Memory B cell (primary cell): Measurements from ENCODE around the gene PCP4.

Experiments
- ATAC-seq: fragments of 150-1000 bp; cut with Tn5 transposase; 2 replicates; pipeline ENCODE4 v1.10.0; 2021; ENCODE audit warnings: low read depth, mild to moderate bottlenecking, moderate library complexity
- DNase-seq, 2 donors: peaks; one replicate each; pipeline ENCODE4 v3.0.0; 2022; ENCODE audit warnings: low spot score in 2 of 2
- H3K27ac Mint-ChIP-seq: one replicate; pipeline ENCODE4 v1.8.0; 2022; ENCODE audit warnings: mild to moderate bottlenecking, moderate library complexity, mixed read lengths
- H3K27me3 Mint-ChIP-seq: one replicate; pipeline ENCODE4 v1.8.0; 2022; ENCODE audit warnings: mixed read lengths
- H3K36me3 Mint-ChIP-seq: one replicate; pipeline ENCODE4 v1.8.0; 2022; ENCODE audit warnings: mild to moderate bottlenecking, mixed read lengths
- H3K4me1 Mint-ChIP-seq: one replicate; pipeline ENCODE4 v1.8.0; 2022; ENCODE audit warnings: mixed read lengths
- H3K4me3 Mint-ChIP-seq: one replicate; pipeline ENCODE4 v1.8.0; 2022; ENCODE audit warnings: mild to moderate bottlenecking, moderate library complexity, mixed read lengths
- H3K9me3 Mint-ChIP-seq: one replicate; pipeline ENCODE4 v1.8.0; 2022; ENCODE audit warnings: mixed read lengths

The PCP4 gene

DNA sequence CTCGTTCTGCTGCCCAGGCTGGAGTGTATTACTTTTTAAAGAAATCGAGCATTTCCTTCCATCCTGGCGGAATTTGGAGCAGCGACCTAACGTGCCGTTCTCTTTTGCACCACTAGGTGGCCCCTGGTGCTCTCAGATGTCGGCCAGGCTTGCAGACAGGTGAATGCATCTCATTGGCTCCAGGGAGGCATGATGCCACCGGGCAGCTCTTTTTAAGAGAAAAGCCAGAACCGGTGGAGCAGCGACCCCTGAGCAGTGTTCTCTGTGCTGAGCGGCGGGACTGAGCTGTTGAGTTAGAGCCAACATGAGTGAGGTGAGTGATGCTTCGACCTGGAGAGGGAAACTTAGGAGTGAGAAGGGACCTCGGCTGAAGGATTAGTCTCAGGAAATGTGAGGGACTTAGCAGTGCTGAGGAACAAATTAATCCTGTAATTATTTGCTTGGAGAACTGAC lies at the start of gene PCP4:
Gene PCP4, plus strand, starts transcription at position 241 of the 453 bp plus-strand sequence. Its CDS starts 64 bp downstream, at position 305.
- ATAC-seq (no peak), DNase-seq (peak in 1 of 2 donors; percentile 24)
- Mint-ChIP-seq H3K4me3 (no peak within 1 kb of the TSS), H3K27ac (no peak within 1 kb of the TSS), H3K36me3 (no peaks in the 10 kb centered on the region), H3K4me1 (no peaks in the 10 kb centered on the region), H3K9me3 (peaks cover 1% of the 10 kb centered on the region), H3K27me3 (no peaks in the 10 kb centered on the region)

DNA sequence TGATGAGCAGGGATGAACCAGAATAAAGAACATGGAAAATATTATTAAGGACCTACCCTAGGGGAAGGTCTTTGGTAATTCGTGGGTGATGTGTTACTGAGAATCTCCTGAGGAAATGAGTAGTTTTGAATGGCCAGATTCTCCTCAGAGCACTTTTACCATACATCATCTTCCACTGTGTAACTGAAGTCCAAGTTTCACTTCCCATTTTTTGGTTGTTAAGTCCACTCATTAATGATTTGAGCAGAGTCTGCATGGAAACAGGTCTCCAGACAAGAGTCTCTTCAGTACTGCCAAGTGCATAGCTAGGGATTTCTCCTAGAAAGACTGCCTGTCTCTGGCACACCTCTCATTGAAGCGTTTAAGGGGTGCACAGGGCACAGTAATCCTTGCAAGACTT lies 48.7 kb upstream of the PCP4 start:
- Mint-ChIP-seq H3K27me3 (no peaks in the 10 kb centered on the region), H3K36me3 (no peaks in the 10 kb centered on the region), H3K27ac (no peak overlapping the region), H3K9me3 (peaks cover 2% of the 10 kb centered on the region), H3K4me1 (no peaks in the 10 kb centered on the region), H3K4me3 (no peak overlapping the region)
- no peak for ATAC-seq
- no peak for DNase-seq

DNA sequence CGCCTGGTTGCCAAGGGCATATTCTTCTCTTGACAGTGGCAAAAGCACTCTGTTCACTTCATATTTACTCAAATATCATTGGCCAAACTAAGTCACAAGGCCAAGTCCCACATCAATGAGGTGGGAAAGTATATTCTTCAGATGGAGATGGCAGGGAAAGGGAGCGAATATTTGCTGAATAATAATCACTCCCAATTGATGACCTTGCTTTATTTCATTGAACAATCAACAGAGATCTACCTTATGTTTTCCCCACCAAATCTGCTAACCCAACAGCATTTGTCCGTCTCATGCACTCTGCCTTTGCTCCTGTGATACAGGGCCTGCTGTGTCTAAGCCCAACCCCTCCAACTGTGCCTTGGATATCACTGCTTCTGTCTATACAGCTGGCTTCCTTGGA lies 45.2 kb upstream of the PCP4 start:
- Mint-ChIP-seq H3K36me3 (no peaks in the 10 kb centered on the region), H3K4me3 (no peak overlapping the region), H3K4me1 (no peaks in the 10 kb centered on the region), H3K27me3 (no peaks in the 10 kb centered on the region), H3K27ac (no peak overlapping the region), H3K9me3 (peaks cover 5% of the 10 kb centered on the region)
- ATAC-seq, result no peak
- no peak for DNase-seq

DNA sequence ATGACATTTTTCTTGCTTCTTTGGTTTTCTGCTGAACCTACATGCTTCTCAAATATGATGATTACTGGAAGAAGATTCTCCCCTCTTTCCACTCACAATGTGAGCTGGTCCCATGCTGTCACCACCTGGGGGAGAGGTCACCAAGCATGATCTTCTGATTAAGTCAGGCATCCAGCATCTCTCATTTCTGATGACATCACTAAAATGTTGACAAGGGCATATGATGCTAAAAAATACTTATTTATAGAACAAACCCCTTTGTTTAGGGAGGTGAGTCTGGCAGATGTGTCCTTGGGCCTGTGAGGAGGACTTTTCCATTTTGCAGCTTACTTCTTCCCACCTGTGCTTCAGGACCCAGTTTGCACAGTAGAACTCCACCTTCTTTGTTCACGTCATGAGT lies 42.0 kb upstream of the PCP4 start:
- H3K4me3 Mint-ChIP-seq, result no peak overlapping the region
- H3K27me3 Mint-ChIP-seq, result no peaks in the 10 kb centered on the region
- peaks cover 8% of the 10 kb centered on the region for H3K9me3 Mint-ChIP-seq
- no peak for DNase-seq
- H3K4me1 Mint-ChIP-seq, result no peaks in the 10 kb centered on the region
- ATAC-seq, result no peak
- no peak overlapping the region for H3K27ac Mint-ChIP-seq
- H3K36me3 Mint-ChIP-seq, result no peaks in the 10 kb centered on the region

DNA sequence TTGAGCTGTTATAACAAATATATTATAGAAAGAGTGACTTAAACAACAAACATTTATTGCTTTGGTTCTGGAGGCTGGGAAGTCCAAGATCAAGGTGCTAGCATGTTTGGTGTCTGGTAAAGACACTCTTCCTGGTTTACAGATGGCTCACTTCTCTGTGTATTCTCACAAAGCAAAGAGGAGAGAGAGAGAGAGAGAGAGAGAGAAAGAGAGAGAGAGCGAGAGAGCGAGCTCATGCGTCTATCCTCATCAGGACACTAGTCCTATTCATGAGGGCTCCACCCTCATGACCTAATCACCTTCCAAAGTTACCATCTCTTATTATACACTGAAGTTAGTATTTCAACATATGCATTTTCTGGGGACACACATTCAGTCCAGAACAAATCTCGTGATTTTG lies 32.7 kb upstream of the PCP4 start:
- Mint-ChIP-seq H3K4me3 (no peak overlapping the region), H3K9me3 (peaks cover 7% of the 10 kb centered on the region)
- no peak for ATAC-seq

DNA sequence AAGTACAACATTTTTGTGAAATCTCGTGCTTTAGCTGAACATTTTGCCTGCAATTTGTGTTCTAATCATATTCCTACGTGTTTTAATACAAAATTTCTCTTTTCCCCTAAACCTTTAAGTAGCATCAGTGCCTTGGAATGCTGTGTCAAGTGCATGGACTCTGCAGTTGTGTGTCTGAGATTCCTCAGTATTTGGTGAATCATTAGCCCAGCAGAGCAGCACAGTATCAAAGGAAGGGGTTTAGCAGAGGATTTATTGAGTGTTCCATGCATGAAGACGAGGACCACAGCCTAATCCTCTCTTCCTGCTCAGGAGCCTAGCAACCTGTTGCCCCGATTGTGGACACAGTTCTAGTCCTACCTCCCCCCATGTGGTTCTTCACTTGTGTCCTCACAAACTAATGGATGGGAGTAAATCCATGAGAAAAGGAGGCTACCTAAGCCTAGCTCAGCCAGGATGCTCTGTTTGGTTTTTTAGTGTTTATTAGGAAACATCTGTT lies 29.3 kb upstream of the PCP4 start:
- no peaks in the 10 kb centered on the region for H3K4me1 Mint-ChIP-seq
- ATAC-seq, result no peak
- no peak overlapping the region for H3K4me3 Mint-ChIP-seq
- no peaks in the 10 kb centered on the region for H3K27me3 Mint-ChIP-seq
- H3K27ac Mint-ChIP-seq, result no peak overlapping the region
- no peaks in the 10 kb centered on the region for H3K36me3 Mint-ChIP-seq
- no peak for DNase-seq
- H3K9me3 Mint-ChIP-seq, result peaks cover 11% of the 10 kb centered on the region

More for the DNA sequence above, 32.7 kb upstream of the PCP4 start:
- DNase-seq, result no peak
- H3K4me1 Mint-ChIP-seq, result no peaks in the 10 kb centered on the region
- no peaks in the 10 kb centered on the region for H3K36me3 Mint-ChIP-seq
- no peaks in the 10 kb centered on the region for H3K27me3 Mint-ChIP-seq
- H3K27ac Mint-ChIP-seq, result no peak overlapping the region

DNA sequence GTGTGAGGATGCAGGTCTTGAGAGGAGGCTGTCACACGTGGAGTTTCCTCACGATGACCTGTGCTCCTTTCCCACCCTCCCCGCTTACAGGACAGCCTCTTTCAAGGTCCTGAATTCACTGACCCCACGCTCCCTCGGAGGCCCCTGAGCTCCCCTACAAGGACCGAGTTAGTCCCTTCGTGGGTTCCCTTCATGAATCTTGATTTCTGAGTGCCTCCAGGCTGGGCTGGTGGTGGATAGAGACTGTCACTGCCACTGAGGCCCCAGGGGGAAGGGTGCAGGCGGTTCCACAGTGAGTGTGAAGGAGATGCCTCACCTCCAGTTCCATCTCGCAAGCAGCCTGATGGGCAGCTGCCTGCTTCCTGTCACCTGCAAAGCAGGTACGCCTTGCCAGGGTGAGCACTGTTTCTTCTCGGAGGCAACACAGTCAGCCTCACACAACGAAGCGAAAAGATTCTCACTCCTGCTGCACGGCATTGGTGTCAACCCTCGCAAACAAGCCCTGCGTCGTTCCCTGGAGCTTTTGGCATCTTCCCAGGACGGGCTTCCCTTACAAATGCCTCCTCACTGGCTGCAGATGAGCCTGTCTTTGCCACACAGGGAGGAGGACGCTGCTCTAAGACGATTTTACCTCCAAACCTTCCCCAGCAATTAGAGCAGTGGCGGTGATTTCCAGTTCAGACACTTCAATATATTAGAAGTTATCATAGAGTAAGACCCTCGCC lies 26.7 kb upstream of the PCP4 start:
- Mint-ChIP-seq H3K27me3 (peaks cover 2% of the 10 kb centered on the region), H3K4me3 (no peak overlapping the region), H3K27ac (no peak overlapping the region), H3K36me3 (no peaks in the 10 kb centered on the region), H3K9me3 (peaks cover 13% of the 10 kb centered on the region), H3K4me1 (no peaks in the 10 kb centered on the region)
- no peak for DNase-seq
- ATAC-seq, result no peak

DNA sequence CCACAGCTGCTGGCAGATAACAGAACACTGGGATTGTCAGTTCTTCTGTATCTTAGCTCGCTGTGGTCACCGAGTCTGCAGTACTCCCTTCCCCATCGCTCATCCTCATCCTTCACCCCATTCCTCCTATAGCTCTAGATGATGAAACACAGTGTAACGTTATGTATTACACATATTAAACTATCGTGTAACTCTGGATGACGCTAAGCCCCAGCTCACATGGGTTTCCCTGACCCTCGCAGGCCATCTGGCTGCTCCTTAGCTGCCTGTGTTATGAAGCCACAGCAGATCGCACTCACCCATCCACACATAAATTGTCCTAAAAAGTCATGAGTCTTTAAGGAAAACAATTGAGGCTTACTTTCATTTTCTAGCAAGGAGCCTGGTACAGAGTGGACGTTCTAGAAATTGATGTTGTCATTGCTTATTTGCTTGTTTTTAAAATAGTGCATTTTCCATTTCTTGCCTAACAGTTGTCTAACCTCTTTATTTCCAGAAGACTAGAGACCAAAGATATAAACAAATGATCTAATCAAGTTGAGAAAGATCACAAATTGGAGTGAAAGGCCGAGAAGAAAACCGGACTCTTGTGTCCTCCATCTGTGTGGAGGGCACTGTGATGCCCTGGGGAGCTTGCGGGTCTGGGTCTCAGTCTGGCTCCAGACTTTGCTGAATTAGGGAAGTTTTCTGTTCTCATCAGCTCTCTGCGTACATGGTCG lies 24.3 kb upstream of the PCP4 start:
- Mint-ChIP-seq H3K4me1 (no peaks in the 10 kb centered on the region), H3K27ac (no peak overlapping the region), H3K9me3 (peaks cover 13% of the 10 kb centered on the region), H3K4me3 (no peak overlapping the region), H3K27me3 (peaks cover 2% of the 10 kb centered on the region), H3K36me3 (no peaks in the 10 kb centered on the region)
- DNase-seq (no peak), ATAC-seq (no peak)

DNA sequence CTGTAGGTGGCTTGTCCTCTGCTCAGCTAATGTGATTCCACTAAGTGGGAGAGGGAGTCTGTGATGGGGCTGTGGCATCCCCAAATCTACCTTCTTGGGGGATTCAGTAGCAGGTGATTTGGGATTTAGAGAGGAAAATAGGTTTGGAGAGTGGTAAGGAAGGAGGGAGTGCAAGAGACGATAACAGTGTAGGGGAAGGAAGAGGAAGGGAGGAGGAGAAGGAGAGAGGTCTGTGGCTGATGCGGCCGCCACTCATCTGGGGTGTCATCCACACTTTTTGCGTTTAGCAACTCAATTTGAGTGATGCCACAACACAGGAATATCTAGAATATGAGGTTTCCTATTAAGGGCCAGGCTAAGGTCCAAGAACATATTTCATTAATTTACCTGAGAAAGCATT lies 23.8 kb upstream of the PCP4 start:
- Mint-ChIP-seq H3K27me3 (peaks cover 2% of the 10 kb centered on the region), H3K36me3 (no peaks in the 10 kb centered on the region), H3K4me1 (no peaks in the 10 kb centered on the region), H3K4me3 (no peak overlapping the region), H3K27ac (no peak overlapping the region), H3K9me3 (peaks cover 11% of the 10 kb centered on the region)
- DNase-seq, result no peak
- no peak for ATAC-seq

DNA sequence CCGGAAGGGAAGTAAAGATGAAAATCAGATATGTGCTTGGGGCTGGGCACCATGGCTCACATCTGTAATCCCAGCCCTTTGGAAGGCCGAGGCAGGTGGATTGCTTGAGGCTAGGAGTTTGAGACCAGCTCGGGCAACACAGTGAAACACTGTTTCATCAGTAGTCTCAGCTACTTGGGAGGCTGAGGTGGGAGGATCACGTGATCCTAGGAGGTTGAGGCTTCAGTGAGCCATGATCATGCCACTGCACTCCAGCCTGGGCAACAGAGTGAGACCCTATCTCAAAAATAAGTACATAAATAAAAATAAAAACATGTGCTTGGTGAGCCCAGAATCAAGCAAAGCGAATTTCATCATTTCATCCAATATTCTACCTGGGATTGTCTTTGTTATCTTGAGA lies 23.3 kb upstream of the PCP4 start:
- H3K4me1 Mint-ChIP-seq, result no peaks in the 10 kb centered on the region
- H3K27me3 Mint-ChIP-seq, result peaks cover 2% of the 10 kb centered on the region
- no peak overlapping the region for H3K27ac Mint-ChIP-seq
- ATAC-seq, result no peak
- no peak overlapping the region for H3K4me3 Mint-ChIP-seq
- H3K36me3 Mint-ChIP-seq, result no peaks in the 10 kb centered on the region
- H3K9me3 Mint-ChIP-seq, result peaks cover 11% of the 10 kb centered on the region
- no peak for DNase-seq

DNA sequence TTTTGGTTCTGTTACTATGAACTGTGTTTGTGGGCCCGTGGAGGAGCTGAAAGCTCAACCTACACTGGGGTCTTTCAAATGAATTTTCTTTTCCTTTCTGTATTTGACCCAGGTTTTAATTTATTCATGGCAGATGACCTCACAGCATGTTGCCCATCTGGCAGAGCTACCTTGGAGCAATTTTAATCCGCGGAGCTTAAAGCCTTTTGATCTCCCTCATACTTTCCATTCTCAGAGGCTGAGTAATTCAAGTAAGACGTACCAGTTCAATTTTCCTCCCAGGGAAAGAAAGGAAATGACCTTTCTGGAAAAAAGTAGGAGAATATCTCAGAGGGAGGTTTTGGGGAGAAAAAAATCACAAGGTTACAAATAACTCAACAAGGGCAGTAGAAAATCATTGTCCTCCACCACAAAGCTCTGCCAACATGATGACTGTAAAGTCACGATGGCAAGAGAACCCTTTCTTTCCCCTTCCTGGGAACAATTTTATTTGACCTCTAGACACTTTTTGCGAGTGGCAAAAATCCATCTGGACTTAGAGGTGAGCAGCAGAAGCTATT lies 21.6 kb upstream of the PCP4 start:
- Mint-ChIP-seq H3K27ac (no peak overlapping the region), H3K27me3 (peaks cover 2% of the 10 kb centered on the region), H3K4me1 (no peaks in the 10 kb centered on the region), H3K36me3 (no peaks in the 10 kb centered on the region), H3K4me3 (no peak overlapping the region), H3K9me3 (peaks cover 9% of the 10 kb centered on the region)
- ATAC-seq (no peak), DNase-seq (no peak)

DNA sequence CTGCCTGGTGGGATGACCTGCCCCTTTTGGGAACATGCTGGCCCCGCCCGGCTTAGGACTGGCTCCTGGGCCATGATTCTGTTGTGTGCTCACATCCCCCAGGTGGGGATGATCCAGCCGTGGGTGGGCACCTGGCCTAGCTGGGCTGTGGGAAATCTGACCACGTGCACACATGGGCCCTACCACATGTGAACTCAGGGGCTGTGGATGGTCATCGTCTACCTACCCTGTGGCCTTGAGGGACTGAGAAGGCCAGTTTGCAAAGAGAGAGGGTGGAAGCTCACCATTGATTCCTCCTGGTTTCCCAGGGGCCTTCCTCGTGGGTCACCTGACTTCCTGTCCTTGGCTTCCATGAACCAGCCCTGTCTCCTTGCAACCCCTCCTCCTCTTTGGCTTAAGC lies 19.4 kb upstream of the PCP4 start:
- Mint-ChIP-seq H3K4me1 (no peaks in the 10 kb centered on the region), H3K9me3 (peaks cover 5% of the 10 kb centered on the region), H3K4me3 (no peak overlapping the region), H3K27me3 (peaks cover 2% of the 10 kb centered on the region), H3K36me3 (no peaks in the 10 kb centered on the region), H3K27ac (no peak overlapping the region)
- DNase-seq, result no peak
- no peak for ATAC-seq

DNA sequence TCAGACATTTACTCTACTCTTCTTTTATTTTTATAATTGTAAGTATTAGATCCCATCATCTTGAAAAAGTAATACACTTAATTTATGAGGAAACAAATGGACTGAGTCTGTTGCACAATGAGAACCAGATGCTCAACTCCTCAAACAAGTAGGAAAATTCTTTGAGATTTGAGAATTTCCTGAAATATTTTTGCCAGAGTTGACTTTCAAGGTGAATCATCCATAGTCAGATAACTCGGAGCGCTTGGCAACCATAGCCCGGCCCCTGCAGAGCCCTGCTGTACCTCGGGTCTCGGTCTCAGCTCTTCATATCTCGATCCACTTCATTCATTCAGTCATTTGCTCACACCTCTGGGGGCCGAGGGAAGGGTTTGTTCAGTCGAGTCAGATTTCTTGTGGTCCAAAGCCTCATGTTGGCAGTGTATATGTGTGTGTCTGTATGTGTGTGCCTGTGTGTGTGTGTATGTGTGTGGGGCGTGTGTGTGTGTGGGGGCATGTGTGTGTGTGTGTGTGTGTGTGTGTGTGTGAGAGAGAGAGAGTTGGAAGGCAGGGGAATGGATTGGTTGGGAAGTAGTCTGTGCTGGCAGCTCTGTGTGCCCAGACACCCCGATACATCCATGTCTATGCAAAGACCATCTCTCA lies 18.1 kb upstream of the PCP4 start:
- DNase-seq (no peak), ATAC-seq (no peak)
- peaks cover 2% of the 10 kb centered on the region for H3K27me3 Mint-ChIP-seq
- no peaks in the 10 kb centered on the region for H3K36me3 Mint-ChIP-seq
- no peak overlapping the region for H3K4me3 Mint-ChIP-seq
- H3K27ac Mint-ChIP-seq, result no peak overlapping the region
- peaks cover 4% of the 10 kb centered on the region for H3K9me3 Mint-ChIP-seq
- H3K4me1 Mint-ChIP-seq, result no peaks in the 10 kb centered on the region

DNA sequence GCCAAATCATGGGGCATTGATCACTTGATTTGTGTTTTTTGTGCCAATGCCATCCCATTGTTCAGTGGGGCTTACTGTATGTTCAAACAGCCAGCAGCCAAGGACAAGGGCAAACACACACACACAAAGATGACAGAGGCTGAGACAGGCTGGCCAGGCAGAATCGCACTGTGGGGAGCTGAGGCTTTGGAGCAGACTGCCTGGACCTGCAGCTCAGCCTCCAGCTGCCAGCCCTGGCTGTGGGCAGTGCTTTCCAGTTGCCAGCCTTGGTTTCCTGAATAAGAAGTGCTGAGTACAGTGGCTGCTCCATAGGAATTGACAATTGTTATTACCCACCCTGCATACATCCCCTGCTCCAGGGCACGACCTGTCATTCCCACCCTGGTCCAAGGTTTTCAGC lies 16.9 kb upstream of the PCP4 start:
- Mint-ChIP-seq H3K27ac (no peak overlapping the region), H3K4me1 (no peaks in the 10 kb centered on the region), H3K4me3 (no peak overlapping the region), H3K9me3 (peaks cover 2% of the 10 kb centered on the region), H3K27me3 (no peaks in the 10 kb centered on the region), H3K36me3 (no peaks in the 10 kb centered on the region)
- ATAC-seq, result no peak
- DNase-seq, result no peak
